ENCODE measurements around the gene GNAQ.

DNA sequence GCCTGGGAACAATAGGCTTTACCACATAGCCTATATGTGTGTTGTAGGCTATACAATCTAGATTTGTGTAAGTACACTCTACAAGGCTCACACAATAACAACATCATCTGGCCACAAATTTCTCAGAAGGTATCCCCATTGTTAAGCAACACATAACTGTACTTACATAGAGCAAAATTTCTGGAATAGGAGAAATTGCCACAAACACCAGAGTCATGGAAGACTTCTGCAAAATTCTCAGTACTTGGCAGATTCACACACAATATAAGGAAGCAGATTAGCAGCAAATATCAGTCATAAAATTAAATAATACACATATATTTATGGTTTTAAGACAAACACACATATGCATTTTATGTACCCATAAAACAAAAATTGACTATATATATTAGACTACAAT is 16.4 kb downstream of the GNAQ start:
- TF ChIP-seq, protein P1, sequence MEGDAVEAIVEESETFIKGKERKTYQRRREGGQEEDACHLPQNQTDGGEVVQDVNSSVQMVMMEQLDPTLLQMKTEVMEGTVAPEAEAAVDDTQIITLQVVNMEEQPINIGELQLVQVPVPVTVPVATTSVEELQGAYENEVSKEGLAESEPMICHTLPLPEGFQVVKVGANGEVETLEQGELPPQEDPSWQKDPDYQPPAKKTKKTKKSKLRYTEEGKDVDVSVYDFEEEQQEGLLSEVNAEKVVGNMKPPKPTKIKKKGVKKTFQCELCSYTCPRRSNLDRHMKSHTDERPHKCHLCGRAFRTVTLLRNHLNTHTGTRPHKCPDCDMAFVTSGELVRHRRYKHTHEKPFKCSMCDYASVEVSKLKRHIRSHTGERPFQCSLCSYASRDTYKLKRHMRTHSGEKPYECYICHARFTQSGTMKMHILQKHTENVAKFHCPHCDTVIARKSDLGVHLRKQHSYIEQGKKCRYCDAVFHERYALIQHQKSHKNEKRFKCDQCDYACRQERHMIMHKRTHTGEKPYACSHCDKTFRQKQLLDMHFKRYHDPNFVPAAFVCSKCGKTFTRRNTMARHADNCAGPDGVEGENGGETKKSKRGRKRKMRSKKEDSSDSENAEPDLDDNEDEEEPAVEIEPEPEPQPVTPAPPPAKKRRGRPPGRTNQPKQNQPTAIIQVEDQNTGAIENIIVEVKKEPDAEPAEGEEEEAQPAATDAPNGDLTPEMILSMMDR (IDR thresholded peaks at IDR 0.05), result no peak
- no peak for TF ChIP-seq POLR2A (IDR thresholded peaks at IDR 0.05)
